ENCODE measurements around the gene ABCB1. TPM values are rescaled to one million over a fixed set of nuclear protein-coding genes. Genes with fewer than 3 reads are reported as not detected.

The ABCB1 gene
- total and polyA plus RNA-seq, 2 of the 13 experiments (the other 11 are each of a cell fraction or from before 2014, with no cell fraction given), result 42.8 to 52.6 TPM

- TF ChIP-seq CBX1 (IDR thresholded peaks at IDR 0.05; ENCODE audit: low read depth) (no peak), CENPX (CRISPR knock-in tag; IDR thresholded peaks at IDR 0.05) (no peak), KMT2B (CRISPR knock-in tag; IDR thresholded peaks at IDR 0.05) (peak; percentile 76), KLF6 (CRISPR knock-in tag; IDR thresholded peaks at IDR 0.05) (0 out of 2 replicates have a peak, but pooled peaks have one; percentile 25), ZNF790 (CRISPR knock-in tag; IDR thresholded peaks at IDR 0.05; ENCODE audit: borderline replicate concordance) (peak; percentile 21; the same call in 1 of the 2 replicates), CREM (IDR thresholded peaks at IDR 0.05) (no peak), CREM (CRISPR knock-in tag; IDR thresholded peaks at IDR 0.05) (no peak), HDAC2 (CRISPR knock-in tag; IDR thresholded peaks at IDR 0.05) (peak; percentile 27), FUBP1 (CRISPR knock-in tag; IDR thresholded peaks at IDR 0.05; ENCODE audit: borderline replicate concordance) (no peak), ELF1 (CRISPR knock-in tag; IDR thresholded peaks at IDR 0.05) (peak; percentile 35; the same call in 1 of the 2 replicates), JUND (CRISPR knock-in tag; IDR thresholded peaks at IDR 0.05) (no peak; the same call in 1 of the 2 replicates), ZUFSP (CRISPR knock-in tag; IDR thresholded peaks at IDR 0.05; ENCODE audit: borderline replicate concordance) (no peak), GATA4 (IDR thresholded peaks at IDR 0.05; ENCODE audit: borderline replicate concordance, low read depth) (no peak), ZNF124 (CRISPR knock-in tag; IDR thresholded peaks at IDR 0.05) (no peak), IRF1 (CRISPR knock-in tag; IDR thresholded peaks at IDR 0.05; ENCODE audit: low read depth) (no peak), NR2C2 (CRISPR knock-in tag; IDR thresholded peaks at IDR 0.05; ENCODE audit: borderline replicate concordance) (no peak), ZNF576 (CRISPR knock-in tag; IDR thresholded peaks at IDR 0.05) (no peak), SRF (IDR thresholded peaks at IDR 0.05; ENCODE audit: low read depth, low read length) (no peak)
These were observed at the start of gene ABCB1 (continued) for GRCh38 chr7:87600130-87601124.
